Head of caudate nucleus (tissue), 42 donors: ENCODE measurements around the gene AP1S2.
A peak's percentile ranks its signal among the peaks of the same experiment; 100 is the strongest.

ENCODE experiments used
- DNase-seq, 42 donors: peaks; one replicate each; pipeline versions ENCODE4 v3.0.0 to v3.0.0-alpha.2; 2020 to 2021; ENCODE audit warnings: mixed read lengths in 7 of 42
- intact Hi-C: fragments of 100-400 bp; cut with DNase I; formaldehyde crosslinking; loops from one replicate; pipeline ENCODE4 v1.15.0; 2022

AP1S2 gene

GRCh38 chrX:15816438-15816809, 38.2 kb downstream of the AP1S2 start:
- DNase-seq: no peak
- intact Hi-C loops: no loop called here

- peak in 18 of 42 donors; percentile 2 to 46 (median 22) for DNase-seq
- intact Hi-C loops: no loop called here
Observed at GRCh38 chrX:15815779-15816437, 38.7 kb downstream of the AP1S2 start.

GRCh38 chrX:15814771-15815365, 39.7 kb downstream of the AP1S2 start:
- no peak for DNase-seq
- intact Hi-C loops: no loop called here

GRCh38 chrX:15813416-15813815, 41.2 kb downstream of the AP1S2 start:
- no peak for DNase-seq
- intact Hi-C loops: no loop called here

- intact Hi-C loops: no loop called here
- no peak for DNase-seq
Observed at GRCh38 chrX:15812192-15812938, 42.2 kb downstream of the AP1S2 start.

GRCh38 chrX:15808254-15808653, 46.4 kb downstream of the AP1S2 start:
- DNase-seq: no peak
- intact Hi-C loops: no loop called here

GRCh38 chrX:15804563-15804962, 50.0 kb downstream of the AP1S2 start:
- DNase-seq: no peak
- intact Hi-C loops: no loop called here

GRCh38 chrX:15797707-15798106, 56.9 kb downstream of the AP1S2 start:
- DNase-seq: no peak
- intact Hi-C loops: loop anchor here (10.0 kb wide), 1 partner anchor 57 kb away; the partner anchor contains the start of gene AP1S2

- DNase-seq: peak in 2 of 42 donors; percentile 4 to 10
- intact Hi-C loops: loop anchor here (10.0 kb wide), 1 partner anchor 64 kb away; the partner anchor contains the start of gene AP1S2
Observed at GRCh38 chrX:15790769-15791290, 63.8 kb downstream of the AP1S2 start.

- intact Hi-C loops: loop anchor here (10.0 kb wide), 1 partner anchor 65 kb away; the partner anchor contains the start of gene AP1S2
- DNase-seq: peak; percentile 75 to 96 (median 90)
Observed at GRCh38 chrX:15789979-15790768, 64.4 kb downstream of the AP1S2 start, which contains the start of gene ZRSR2. ZRSR2 (plus strand) TSS chrX:15790484; CDS start chrX:15790496, 12 bp downstream.

- no peak for DNase-seq
- intact Hi-C loops: no loop called here
Observed at GRCh38 chrX:15786915-15787314, 67.7 kb downstream of the AP1S2 start.

GRCh38 chrX:15785176-15785750, 69.3 kb downstream of the AP1S2 start:
- DNase-seq: no peak
- intact Hi-C loops: no loop called here

- DNase-seq: no peak
- intact Hi-C loops: no loop called here
Observed at GRCh38 chrX:15781961-15782699, 72.5 kb downstream of the AP1S2 start.
